Measurements from ENCODE around the gene TRIM63.

TRIM63 gene

GRCh38 chr1:26070296-26070962, 3.0 kb upstream of the TRIM63 start:
- Histone ChIP-seq H3K36me3 (ENCODE audit: control insufficient read depth, low read depth, low read length) (no peaks in the 10 kb centered on the region), H3K9me3 (ENCODE audit: control insufficient read depth, low read depth, low read length) (no peaks in the 10 kb centered on the region), H3K4me1 (ENCODE audit: control insufficient read depth, low read depth, low read length) (no peaks in the 10 kb centered on the region), H3K27me3 (ENCODE audit: control insufficient read depth, insufficient read depth, low read length) (no peaks in the 10 kb centered on the region), H3K4me3 (ENCODE audit: low read length) (no peak overlapping the region), H3K9ac (ENCODE audit: low read length) (no peak overlapping the region), H3K27ac (ENCODE audit: low read length) (no peak overlapping the region)

GRCh38 chr1:26069941-26070295, 2.5 kb upstream of the TRIM63 start:
- Histone ChIP-seq H3K27me3 (ENCODE audit: control insufficient read depth, insufficient read depth, low read length) (no peaks in the 10 kb centered on the region), H3K27ac (ENCODE audit: low read length) (no peak overlapping the region), H3K4me1 (ENCODE audit: control insufficient read depth, low read depth, low read length) (no peaks in the 10 kb centered on the region), H3K4me3 (ENCODE audit: low read length) (no peak overlapping the region), H3K36me3 (ENCODE audit: control insufficient read depth, low read depth, low read length) (no peaks in the 10 kb centered on the region), H3K9me3 (ENCODE audit: control insufficient read depth, low read depth, low read length) (no peaks in the 10 kb centered on the region), H3K9ac (ENCODE audit: low read length) (no peak overlapping the region)

GRCh38 chr1:26066857-26067256, 573 bp downstream of the TRIM63 start:
- Histone ChIP-seq H3K36me3 (ENCODE audit: control insufficient read depth, low read depth, low read length) (no peaks in the 10 kb centered on the region), H3K4me1 (ENCODE audit: control insufficient read depth, low read depth, low read length) (no peaks in the 10 kb centered on the region), H3K4me3 (ENCODE audit: low read length) (no peak overlapping the region), H3K27me3 (ENCODE audit: control insufficient read depth, insufficient read depth, low read length) (no peaks in the 10 kb centered on the region), H3K9me3 (ENCODE audit: control insufficient read depth, low read depth, low read length) (no peaks in the 10 kb centered on the region), H3K27ac (ENCODE audit: low read length) (no peak overlapping the region), H3K9ac (ENCODE audit: low read length) (no peak overlapping the region)

- Histone ChIP-seq H3K36me3 (ENCODE audit: control insufficient read depth, low read depth, low read length) (no peaks in the 10 kb centered on the region), H3K4me1 (ENCODE audit: control insufficient read depth, low read depth, low read length) (no peaks in the 10 kb centered on the region), H3K27me3 (ENCODE audit: control insufficient read depth, insufficient read depth, low read length) (no peaks in the 10 kb centered on the region), H3K27ac (ENCODE audit: low read length) (no peak overlapping the region), H3K9me3 (ENCODE audit: control insufficient read depth, low read depth, low read length) (no peaks in the 10 kb centered on the region), H3K9ac (ENCODE audit: low read length) (no peak overlapping the region), H3K4me3 (ENCODE audit: low read length) (no peak overlapping the region)
These were observed 1.3 kb downstream of the TRIM63 start for GRCh38 chr1:26066160-26066559.

GRCh38 chr1:26064553-26064952, 2.9 kb downstream of the TRIM63 start:
- Histone ChIP-seq H3K27ac (ENCODE audit: low read length) (no peak overlapping the region), H3K4me1 (ENCODE audit: control insufficient read depth, low read depth, low read length) (no peaks in the 10 kb centered on the region), H3K27me3 (ENCODE audit: control insufficient read depth, insufficient read depth, low read length) (no peaks in the 10 kb centered on the region), H3K4me3 (ENCODE audit: low read length) (no peak overlapping the region), H3K9me3 (ENCODE audit: control insufficient read depth, low read depth, low read length) (no peaks in the 10 kb centered on the region), H3K9ac (ENCODE audit: low read length) (no peak overlapping the region), H3K36me3 (ENCODE audit: control insufficient read depth, low read depth, low read length) (no peaks in the 10 kb centered on the region)

- no peaks in the 10 kb centered on the region for H3K36me3 ChIP-seq (ENCODE audit: control insufficient read depth, low read depth, low read length)
- no peaks in the 10 kb centered on the region for H3K4me1 ChIP-seq (ENCODE audit: control insufficient read depth, low read depth, low read length)
- no peak overlapping the region for H3K9ac ChIP-seq (ENCODE audit: low read length)
- no peak overlapping the region for H3K4me3 ChIP-seq (ENCODE audit: low read length)
- no peaks in the 10 kb centered on the region for H3K27me3 ChIP-seq (ENCODE audit: control insufficient read depth, insufficient read depth, low read length)
- H3K27ac ChIP-seq (ENCODE audit: low read length): no peak overlapping the region
- no peaks in the 10 kb centered on the region for H3K9me3 ChIP-seq (ENCODE audit: control insufficient read depth, low read depth, low read length)
These were observed 6.4 kb downstream of the TRIM63 start for GRCh38 chr1:26060832-26061574.

GRCh38 chr1:26059906-26060305, 7.5 kb downstream of the TRIM63 start:
- H3K36me3 ChIP-seq (ENCODE audit: control insufficient read depth, low read depth, low read length): no peaks in the 10 kb centered on the region
- no peak overlapping the region for H3K4me3 ChIP-seq (ENCODE audit: low read length)
- H3K9me3 ChIP-seq (ENCODE audit: control insufficient read depth, low read depth, low read length): no peaks in the 10 kb centered on the region
- no peaks in the 10 kb centered on the region for H3K4me1 ChIP-seq (ENCODE audit: control insufficient read depth, low read depth, low read length)
- no peaks in the 10 kb centered on the region for H3K27me3 ChIP-seq (ENCODE audit: control insufficient read depth, insufficient read depth, low read length)
- H3K9ac ChIP-seq (ENCODE audit: low read length): no peak overlapping the region
- H3K27ac ChIP-seq (ENCODE audit: low read length): no peak overlapping the region

GRCh38 chr1:26058052-26058595, 9.3 kb downstream of the TRIM63 start:
- no peak overlapping the region for H3K4me3 ChIP-seq (ENCODE audit: low read length)
- H3K9ac ChIP-seq (ENCODE audit: low read length): no peak overlapping the region
- no peaks in the 10 kb centered on the region for H3K4me1 ChIP-seq (ENCODE audit: control insufficient read depth, low read depth, low read length)
- no peaks in the 10 kb centered on the region for H3K36me3 ChIP-seq (ENCODE audit: control insufficient read depth, low read depth, low read length)
- no peaks in the 10 kb centered on the region for H3K27me3 ChIP-seq (ENCODE audit: control insufficient read depth, insufficient read depth, low read length)
- H3K9me3 ChIP-seq (ENCODE audit: control insufficient read depth, low read depth, low read length): no peaks in the 10 kb centered on the region
- H3K27ac ChIP-seq (ENCODE audit: low read length): no peak overlapping the region

- Histone ChIP-seq H3K27me3 (ENCODE audit: control insufficient read depth, insufficient read depth, low read length) (no peaks in the 10 kb centered on the region), H3K27ac (ENCODE audit: low read length) (no peak overlapping the region), H3K9me3 (ENCODE audit: control insufficient read depth, low read depth, low read length) (no peaks in the 10 kb centered on the region), H3K9ac (ENCODE audit: low read length) (no peak overlapping the region), H3K4me3 (ENCODE audit: low read length) (no peak overlapping the region), H3K36me3 (ENCODE audit: control insufficient read depth, low read depth, low read length) (no peaks in the 10 kb centered on the region), H3K4me1 (ENCODE audit: control insufficient read depth, low read depth, low read length) (no peaks in the 10 kb centered on the region)
These were observed 10.2 kb downstream of the TRIM63 start for GRCh38 chr1:26057189-26057588.

GRCh38 chr1:26055041-26055440, 12.4 kb downstream of the TRIM63 start:
- Histone ChIP-seq H3K27ac (ENCODE audit: low read length) (no peak overlapping the region), H3K36me3 (ENCODE audit: control insufficient read depth, low read depth, low read length) (no peaks in the 10 kb centered on the region), H3K4me1 (ENCODE audit: control insufficient read depth, low read depth, low read length) (no peaks in the 10 kb centered on the region), H3K4me3 (ENCODE audit: low read length) (no peak overlapping the region), H3K9ac (ENCODE audit: low read length) (no peak overlapping the region), H3K9me3 (ENCODE audit: control insufficient read depth, low read depth, low read length) (no peaks in the 10 kb centered on the region), H3K27me3 (ENCODE audit: control insufficient read depth, insufficient read depth, low read length) (no peaks in the 10 kb centered on the region)

GRCh38 chr1:26053718-26054560, 13.5 kb downstream of the TRIM63 start:
- Histone ChIP-seq H3K27me3 (ENCODE audit: control insufficient read depth, insufficient read depth, low read length) (peaks cover 5% of the 10 kb centered on the region), H3K9me3 (ENCODE audit: control insufficient read depth, low read depth, low read length) (no peaks in the 10 kb centered on the region), H3K4me3 (ENCODE audit: low read length) (no peak overlapping the region), H3K36me3 (ENCODE audit: control insufficient read depth, low read depth, low read length) (no peaks in the 10 kb centered on the region), H3K9ac (ENCODE audit: low read length) (no peak overlapping the region), H3K27ac (ENCODE audit: low read length) (no peak overlapping the region), H3K4me1 (ENCODE audit: control insufficient read depth, low read depth, low read length) (no peaks in the 10 kb centered on the region)

Measured in iPS-18a (cell line).